IPS-NIHi11 (cell line): ENCODE results near the gene CAPN5.

Experiments used
- DNase-seq: peaks from one replicate; pipeline ENCODE4 v3.0.0; 2012; ENCODE audit warnings: mixed read lengths, low spot score

Gene CAPN5

DNA sequence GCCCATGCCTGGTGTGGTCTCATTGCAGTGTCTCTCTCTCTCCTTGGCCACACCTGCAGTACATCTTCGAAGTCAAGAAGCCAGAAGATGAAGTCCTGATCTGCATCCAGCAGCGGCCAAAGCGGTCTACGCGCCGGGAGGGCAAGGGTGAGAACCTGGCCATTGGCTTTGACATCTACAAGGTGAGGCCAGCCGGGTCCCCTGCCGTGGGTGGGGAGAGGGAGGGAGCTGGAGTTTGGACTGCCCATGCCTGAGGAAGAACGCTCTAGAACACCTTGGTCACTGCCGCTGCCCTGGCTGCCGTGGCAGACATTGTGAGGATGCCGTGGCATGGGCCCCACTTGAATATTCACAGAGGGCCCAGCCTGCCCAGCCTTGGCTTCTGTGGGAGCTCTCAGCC is 52.2 kb downstream of the CAPN5 start:
- no peak for DNase-seq

DNA sequence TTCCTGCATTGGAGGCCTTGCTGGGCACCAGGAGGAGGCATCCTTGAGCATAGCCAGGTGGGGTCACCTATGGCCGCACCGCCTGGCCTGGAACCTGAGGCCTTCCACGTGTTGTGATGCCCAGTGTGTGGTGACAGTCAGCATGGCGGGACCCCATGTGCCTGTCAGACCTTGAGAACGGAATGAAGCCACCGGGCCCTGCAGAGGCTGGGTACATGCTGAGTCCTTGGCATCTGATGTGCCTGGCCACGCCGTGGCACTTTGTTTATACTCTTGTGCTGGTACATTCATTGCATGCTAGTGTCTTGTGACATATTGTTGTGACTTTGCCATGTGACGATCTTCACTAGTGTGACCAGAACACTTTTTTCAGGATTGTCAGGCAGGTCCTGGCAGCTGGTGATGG is 52.8 kb downstream of the CAPN5 start:
- no peak for DNase-seq

GRCh38 chr11:77120571-77120970 is 53.8 kb downstream of the CAPN5 start:
- no peak for DNase-seq

DNA sequence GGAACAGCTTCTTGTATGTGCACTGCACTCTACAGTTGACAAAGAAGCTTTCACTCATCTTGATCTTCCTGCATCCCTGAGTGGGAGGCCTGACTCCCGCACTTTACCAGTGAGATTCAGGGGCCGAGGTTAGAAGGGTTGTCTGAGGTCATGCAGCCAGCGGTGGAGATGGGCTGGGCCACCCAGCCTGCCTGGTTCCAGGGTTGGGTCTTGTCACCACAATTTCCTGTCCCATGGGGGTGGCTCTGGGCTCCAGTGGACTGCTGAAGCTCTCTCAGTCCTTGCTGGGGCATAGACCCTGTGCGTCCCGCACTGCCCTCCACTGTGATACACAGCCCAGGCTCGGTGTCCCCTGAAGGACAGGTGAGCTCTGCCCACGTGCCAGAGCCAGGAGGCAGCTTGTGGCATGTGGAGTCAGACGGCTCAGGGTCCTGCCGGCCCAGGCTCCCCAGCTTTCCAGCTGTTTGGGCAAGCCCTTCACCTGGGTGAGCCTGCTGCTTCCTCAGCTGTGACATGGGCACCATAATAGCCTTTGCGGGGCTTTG is 54.4 kb downstream of the CAPN5 start:
- DNase-seq = no peak

DNA sequence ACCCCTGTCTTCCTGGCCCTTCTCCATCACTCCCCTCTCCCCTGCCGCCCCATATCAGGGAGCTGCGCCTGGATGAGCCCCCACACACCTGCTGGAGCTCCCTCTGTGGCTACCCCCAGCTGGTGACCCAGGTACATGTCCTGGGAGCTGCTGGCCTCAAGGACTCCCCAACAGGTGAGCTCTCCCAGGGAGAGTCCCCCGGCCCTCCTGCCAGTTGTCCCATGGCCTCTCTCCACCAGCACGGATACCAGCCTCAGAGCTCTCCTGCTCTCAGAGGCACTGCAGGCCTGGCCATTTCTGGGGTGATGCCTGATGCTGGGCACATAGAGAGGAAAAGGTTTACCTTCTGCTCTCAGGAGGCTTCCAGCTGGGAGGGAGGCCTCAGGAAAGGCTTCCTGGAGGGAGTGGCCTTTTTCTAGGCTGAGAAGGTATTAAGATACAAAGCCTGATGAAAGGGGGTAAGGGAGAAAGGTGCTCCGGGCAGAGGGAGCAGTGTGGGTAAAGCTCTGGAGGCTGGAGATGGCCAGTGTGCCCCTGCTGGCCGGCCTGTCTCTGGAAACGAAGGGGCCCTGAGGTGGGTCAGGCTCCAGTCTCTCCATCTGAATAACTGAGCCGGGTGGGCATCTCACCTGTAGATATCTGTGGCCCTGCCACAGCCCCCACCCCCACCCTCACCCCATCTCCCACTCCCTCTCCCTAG is 55.3 kb downstream of the CAPN5 start:
- no peak for DNase-seq

DNA sequence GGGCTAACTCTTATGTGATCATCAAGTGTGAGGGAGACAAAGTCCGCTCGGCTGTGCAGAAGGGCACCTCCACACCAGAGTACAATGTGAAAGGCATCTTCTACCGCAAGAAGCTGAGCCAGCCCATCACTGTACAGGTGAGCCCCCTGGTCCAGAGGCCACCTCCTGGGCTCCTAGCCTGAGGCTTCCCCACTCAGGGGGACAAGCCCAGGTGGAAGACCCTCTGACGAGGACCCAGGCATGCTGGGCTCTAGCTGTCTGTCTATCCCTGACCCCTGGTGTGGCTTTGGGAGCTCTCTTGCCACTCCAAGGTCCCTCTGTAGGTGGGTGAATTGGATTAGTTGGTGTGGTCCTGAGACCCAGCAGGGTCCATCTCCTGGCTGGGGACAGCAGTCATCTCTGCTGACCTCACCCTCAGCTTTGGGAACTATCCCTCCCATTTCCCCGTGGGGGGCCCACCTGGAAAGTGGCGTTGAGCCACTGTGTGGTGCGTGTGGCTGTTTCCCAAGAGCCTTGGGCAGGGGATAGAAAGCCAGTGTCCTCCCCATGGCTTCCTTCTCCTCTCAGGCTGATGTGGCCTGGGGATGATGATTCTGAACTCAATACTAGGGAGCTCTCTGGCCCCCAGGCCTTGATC is 55.9 kb downstream of the CAPN5 start:
- no peak for DNase-seq

DNA sequence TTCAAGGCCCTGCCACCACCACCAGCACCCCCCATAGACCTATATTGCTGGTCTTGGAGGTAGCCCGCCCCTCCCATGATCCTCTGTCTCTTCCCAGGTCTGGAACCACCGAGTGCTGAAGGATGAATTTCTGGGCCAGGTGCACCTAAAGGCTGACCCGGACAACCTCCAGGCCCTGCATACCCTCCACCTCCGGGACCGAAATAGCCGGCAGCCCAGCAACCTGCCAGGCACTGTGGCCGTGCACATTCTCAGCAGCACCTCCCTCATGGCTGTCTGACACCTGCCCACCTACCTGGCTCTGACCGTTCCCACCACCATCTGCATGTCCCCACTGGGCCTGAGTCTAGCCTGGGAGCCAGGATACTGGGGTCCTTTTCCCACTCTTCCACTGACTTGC is 56.8 kb downstream of the CAPN5 start:
- DNase-seq = no peak

DNA sequence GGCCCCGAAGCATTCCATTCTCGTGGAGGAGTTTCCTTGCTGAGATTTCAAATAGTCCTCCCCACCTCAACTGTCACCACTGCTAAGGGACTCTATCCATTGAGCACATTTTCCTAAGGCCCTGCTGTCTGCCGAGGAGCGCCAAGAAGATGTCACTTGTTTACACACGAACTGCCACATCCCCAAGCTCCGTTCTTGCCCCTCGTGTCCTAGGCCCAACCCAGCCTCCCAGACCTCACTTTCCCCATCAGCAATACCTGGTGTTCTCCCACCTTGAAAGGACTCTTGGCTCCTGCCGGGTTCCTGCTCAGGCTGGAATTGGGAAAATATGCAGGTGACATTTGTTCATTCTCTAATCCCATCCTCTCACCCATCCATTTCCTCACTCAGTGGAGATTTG is 57.3 kb downstream of the CAPN5 start:
- no peak for DNase-seq

- no peak for DNase-seq
Observed at GRCh38 chr11:77124488-77124887, 57.7 kb downstream of the CAPN5 start.

DNA sequence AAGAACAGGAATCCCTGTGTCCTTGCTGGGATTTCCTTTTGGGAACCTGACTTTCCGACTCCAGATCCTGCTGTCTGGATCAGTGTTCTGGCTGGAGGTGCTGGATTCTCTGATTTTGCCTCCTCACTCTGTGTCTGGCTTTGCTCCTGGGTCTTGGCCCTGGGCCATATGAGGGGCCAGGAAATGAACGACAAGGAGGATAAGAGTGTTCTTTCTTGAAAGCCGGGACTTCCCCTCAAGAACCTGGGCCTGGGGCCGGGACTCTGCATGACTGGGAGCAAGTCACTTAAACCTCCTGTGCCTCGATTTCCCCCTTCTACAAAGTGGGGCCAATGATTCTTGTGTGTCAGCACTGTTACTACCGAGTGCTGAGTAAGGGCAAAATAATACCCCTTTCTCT is 58.4 kb downstream of the CAPN5 start:
- no peak for DNase-seq

- no peak for DNase-seq
Observed at GRCh38 chr11:77125695-77126094, 58.9 kb downstream of the CAPN5 start.

- DNase-seq = no peak
Observed at GRCh38 chr11:77126156-77126775, 59.5 kb downstream of the CAPN5 start.

- DNase-seq = peak; percentile 69
Observed at GRCh38 chr11:77126861-77127234, 60.1 kb downstream of the CAPN5 start.

GRCh38 chr11:77127235-77127911 is 60.6 kb downstream of the CAPN5 start:
- peak; percentile 86 for DNase-seq

GRCh38 chr11:77127920-77128691 is 61.3 kb downstream of the CAPN5 start, which contains the start of gene MYO7A:
Gene MYO7A, plus strand, starts transcription at chr11:77128246. Its CDS starts 2,389 bp downstream, at chr11:77130635.
- DNase-seq = peak; percentile 76

- DNase-seq = no peak
Observed at GRCh38 chr11:77129069-77129841, 62.5 kb downstream of the CAPN5 start.

DNA sequence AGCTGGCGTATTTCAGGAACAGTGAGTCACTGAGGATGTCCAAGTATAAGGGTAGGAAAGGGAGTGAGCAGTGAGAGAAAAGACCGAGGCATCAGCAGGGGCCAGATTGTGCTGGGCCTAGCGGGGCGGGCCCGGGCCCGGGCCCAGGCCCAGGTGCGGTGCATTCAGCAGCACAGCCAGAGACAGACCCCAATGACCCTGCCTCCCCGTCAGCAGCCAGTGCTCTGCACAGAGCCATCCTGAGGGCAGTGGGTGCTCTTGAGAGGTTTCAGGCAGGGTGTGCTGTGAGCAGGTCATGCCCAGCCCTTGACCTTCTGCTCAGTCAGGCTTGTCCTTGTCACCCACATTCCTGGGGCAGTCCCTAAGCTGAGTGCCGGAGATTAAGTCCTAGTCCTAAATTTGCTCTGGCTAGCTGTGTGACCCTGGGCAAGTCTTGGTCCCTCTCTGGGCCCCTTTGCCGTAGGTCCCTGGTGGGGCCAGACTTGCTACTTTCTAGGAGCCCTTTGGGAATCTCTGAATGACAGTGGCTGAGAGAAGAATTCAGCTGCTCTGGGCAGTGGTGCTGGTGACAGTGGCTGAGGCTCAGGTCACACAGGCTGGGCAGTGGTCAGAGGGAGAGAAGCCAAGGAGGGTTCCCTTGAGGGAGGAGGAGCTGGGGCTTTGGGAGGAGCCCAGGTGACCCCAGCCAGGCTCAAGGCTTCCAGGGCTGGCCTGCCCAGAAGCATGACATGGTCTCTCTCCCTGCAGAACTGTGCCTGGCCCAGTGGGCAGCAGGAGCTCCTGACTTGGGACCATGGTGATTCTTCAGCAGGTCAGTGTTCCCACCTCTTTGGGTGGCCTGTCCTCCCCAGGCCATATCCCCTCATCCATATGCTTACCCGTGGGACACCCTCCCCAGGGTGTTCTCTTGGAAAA is 63.3 kb downstream of the CAPN5 start:
- no peak for DNase-seq

GRCh38 chr11:77130763-77131513 is 64.2 kb downstream of the CAPN5 start:
- no peak for DNase-seq

GRCh38 chr11:77131560-77131959 is 64.8 kb downstream of the CAPN5 start:
- no peak for DNase-seq
